Esophagus muscularis mucosa (tissue), 4 donors: Measurements from ENCODE around the gene DNAH6.

Experiments used
- EP300 ChIP-seq: sonication (generic); formaldehyde crosslinking; IDR thresholded peaks from one replicate; pipeline ENCODE4 v1.6.1; 2017; ENCODE audit warnings: antibody characterized with exemption
- POLR2A ChIP-seq: fragments of 450-650 bp; IDR thresholded peaks from one replicate; pipeline ENCODE4 v1.6.1; 2017; ENCODE audit warnings: antibody characterized with exemption, moderate library complexity, mild to moderate bottlenecking, low read depth
- POLR2AphosphoS5 ChIP-seq, 2 donors: sonication (generic); formaldehyde crosslinking; IDR thresholded peaks; one replicate each; pipeline ENCODE4 v1.6.1; 2017; ENCODE audit warnings: antibody characterized with exemption in 2 of 2
- TF ChIP-seq, protein P1 (sequence below), 3 experiments: fragments of 200-600 bp in 2 of 3; fragments of 450-650 bp in 1 of 3; sonication (generic) in 2 of 3; IDR thresholded peaks; one replicate each; pipeline ENCODE4 v1.5.1; 2017 to 2019; ENCODE audit warnings: antibody characterized with exemption in 3 of 3, mild to moderate bottlenecking in 2 of 3, moderate library complexity in 1 of 3

GRCh38 chr2:84478867-84479266, 37.4 kb upstream of the DNAH6 start:
- TF ChIP-seq, protein P1, sequence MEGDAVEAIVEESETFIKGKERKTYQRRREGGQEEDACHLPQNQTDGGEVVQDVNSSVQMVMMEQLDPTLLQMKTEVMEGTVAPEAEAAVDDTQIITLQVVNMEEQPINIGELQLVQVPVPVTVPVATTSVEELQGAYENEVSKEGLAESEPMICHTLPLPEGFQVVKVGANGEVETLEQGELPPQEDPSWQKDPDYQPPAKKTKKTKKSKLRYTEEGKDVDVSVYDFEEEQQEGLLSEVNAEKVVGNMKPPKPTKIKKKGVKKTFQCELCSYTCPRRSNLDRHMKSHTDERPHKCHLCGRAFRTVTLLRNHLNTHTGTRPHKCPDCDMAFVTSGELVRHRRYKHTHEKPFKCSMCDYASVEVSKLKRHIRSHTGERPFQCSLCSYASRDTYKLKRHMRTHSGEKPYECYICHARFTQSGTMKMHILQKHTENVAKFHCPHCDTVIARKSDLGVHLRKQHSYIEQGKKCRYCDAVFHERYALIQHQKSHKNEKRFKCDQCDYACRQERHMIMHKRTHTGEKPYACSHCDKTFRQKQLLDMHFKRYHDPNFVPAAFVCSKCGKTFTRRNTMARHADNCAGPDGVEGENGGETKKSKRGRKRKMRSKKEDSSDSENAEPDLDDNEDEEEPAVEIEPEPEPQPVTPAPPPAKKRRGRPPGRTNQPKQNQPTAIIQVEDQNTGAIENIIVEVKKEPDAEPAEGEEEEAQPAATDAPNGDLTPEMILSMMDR (IDR thresholded peaks at IDR 0.05) = no peak
- TF ChIP-seq POLR2AphosphoS5 (IDR thresholded peaks at IDR 0.05) = no peak
- no peak for TF ChIP-seq EP300
- no peak for TF ChIP-seq POLR2A
